HG02678 (cell line): Measurements from ENCODE around the gene OR13C4.
"Not testable (repeated sequence)": the region's sequence is repeated elsewhere in the genome, so short reads cannot be mapped to it uniquely, and the experiment has no call there.

ENCODE experiments used
- ATAC-seq: cut with Tn5 transposase; IDR thresholded peaks from one replicate; pipeline ENCODE4 v1.9.1; 2021; ENCODE audit warnings: mild to moderate bottlenecking, moderate library complexity; ENCODE audit not compliant: unreplicated experiment

The OR13C4 gene

DNA sequence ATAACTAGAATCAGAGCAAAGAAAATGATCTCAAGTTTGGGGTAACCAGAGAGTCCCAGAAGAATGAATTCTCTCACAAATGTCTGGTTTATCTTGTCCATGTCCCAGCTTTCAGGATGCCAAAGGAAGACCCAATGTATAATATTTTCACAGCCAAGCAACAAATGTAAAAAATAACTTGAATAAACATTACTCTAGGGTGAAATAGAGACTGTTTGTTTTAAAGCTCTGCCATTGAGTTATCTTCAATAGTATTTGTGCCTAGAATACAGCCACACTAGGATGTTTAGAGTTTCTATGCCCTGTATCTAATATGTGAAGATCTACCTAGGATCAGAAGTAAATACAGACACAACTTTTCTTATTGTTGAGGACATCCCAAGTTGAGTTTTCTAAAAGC lies at the start of gene OR13C4:
Gene OR13C4 (minus strand): TSS at position 101 of the 400 bp plus-strand sequence. CDS start 0 bp downstream, at position 101.
- no peak for ATAC-seq

DNA sequence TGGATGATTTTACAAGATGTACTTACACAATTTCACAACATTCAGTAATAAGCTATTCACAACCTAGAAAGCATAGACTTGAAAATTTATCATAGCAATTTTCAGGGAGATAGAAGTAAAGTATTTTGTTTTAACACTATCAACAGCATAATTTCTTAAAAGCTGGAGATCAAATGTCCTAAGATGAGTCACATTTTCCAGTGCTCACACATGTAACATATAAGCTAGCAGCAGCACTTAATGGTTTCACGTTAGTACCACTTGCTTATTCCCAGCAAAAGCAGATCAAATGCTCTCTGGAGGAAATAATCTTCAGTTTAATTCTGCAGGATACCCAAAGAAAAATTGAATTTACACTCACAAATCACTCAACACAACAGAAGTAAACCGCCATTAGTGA lies 48.4 kb upstream of the OR13C4 start:
- no peak for ATAC-seq

DNA sequence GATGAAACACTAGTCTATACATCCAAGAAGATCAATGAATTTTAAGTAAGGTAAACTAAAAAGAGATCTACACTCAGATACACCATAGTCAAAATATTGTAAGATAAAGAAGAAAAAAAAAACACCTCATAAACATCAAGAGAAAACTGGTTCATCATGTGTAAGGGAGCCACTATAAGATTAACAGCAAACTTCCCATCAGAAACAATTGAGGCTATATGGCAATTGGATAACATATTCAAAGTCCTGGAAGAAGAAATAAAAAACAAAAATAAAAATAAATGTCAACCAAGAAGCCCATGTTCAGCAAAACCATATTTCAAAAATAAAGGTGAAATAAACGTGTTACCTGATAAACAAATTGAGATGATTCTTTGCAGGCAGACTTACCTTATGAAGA lies 45.6 kb upstream of the OR13C4 start:
- no peak for ATAC-seq

DNA sequence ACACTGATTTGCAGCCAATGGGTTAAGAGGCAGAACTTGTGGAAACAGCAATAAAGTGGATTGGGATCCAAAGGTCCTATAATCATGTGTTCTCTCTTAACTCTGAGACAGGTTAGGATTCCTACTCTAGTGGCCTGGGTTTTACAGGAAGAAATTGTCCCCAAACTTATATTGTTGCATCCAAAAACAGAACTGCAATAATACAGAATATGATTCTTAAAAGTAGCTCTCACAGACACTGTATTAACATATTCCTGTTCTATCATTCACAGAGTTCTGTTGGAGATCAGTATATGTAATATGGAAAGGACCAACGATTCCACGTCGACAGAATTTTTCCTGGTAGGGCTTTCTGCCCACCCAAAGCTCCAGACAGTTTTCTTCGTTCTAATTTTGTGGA lies 41.9 kb upstream of the OR13C4 start, which contains the start of gene OR13C8:
Gene OR13C8 (plus strand): TSS at position 301 of the 400 bp plus-strand sequence. CDS start 0 bp downstream, at position 301.
- ATAC-seq, result no peak

DNA sequence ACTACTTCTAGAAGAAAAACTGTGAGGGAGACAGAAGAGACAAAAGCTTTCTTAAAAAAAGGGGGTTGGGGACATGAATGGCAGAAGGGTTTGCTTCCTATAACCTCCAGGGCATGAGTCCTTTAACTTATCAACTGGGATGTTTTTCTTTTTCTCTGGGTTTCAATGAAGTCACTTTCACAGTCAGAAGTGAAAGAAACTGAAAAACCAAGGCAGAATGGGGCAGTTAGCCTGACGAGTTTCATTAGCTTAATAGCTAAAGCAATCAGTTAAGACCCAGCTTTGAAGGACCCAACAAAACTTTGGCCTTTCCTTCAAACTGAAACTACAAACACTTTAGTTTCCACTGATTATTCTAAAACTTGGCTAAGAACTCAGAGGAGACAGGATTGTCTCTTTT lies 37.3 kb upstream of the OR13C4 start:
- no peak for ATAC-seq

DNA sequence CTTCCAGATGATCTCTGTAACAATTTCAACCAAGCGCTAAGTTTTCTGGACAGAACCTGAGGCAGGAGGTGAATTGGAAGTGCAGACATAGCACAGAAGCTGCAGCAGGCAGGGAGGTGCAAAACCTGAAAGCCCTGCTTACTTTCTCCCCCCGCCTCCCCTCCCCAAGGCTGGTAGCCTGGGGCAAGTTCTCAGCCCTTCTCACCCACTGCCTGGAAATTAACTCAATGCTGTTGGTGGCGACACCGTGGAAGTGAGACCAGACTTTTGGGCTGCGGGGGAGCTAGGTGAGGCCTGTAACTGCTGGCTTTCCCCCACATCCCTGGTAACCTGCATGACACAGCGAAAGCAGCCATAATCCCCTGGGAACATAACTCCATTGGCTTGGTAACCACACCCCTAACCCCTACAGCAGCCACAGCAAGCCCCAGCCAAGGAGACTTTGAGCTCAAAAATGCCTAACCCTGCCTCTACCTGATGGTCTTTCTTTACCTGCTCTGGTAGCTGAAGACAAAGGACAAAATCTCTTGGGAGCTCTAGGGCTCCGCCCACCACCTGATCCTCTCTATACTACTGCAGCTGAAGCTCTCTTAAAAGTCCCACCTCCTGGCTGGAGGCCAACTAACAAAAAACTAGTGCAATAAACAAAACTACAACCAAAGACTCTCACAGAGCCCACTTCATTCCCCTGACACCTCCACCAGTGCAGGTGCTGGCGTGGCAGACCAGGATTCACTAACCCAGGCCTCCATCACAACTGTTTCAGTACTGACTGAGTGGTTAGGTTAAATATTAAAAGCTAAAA lies 30.0 kb upstream of the OR13C4 start:
- ATAC-seq, result no peak

DNA sequence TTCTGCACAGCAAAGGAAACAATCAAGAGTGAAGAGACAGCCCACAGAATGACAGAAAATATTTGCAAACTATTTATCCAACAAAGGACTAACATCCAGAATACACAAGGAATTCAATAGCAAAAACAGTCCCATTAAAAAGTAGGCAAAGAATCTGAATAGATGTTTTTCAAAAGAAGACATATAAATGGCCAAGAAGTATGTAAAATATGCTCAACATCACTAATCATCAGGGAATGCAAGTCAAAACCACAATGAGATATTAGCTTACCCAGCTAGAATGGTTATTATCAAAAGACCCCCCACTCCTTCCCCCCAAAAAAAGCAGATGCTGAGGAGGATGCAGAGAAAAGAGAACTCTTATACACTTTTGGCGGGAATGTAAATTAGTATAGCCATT lies 28.5 kb upstream of the OR13C4 start:
- ATAC-seq, result no peak

DNA sequence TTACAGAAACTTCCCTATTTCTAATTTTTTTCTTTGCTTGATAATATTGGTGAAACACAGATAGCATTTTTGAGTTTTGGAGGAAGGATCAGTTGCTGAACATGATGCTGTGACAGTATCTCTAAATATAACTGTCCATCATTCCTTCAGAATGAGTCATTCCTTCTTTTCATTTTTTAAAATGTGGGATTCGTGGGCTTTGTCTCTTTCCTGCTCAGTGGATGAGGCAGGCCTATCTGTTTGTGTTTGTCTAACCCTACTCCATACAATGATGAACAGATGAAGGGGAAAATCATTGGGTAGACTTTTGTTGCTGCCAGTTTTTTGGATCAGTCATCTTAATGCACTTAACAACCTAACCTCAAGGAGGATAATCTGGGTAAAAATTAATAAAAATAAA lies 26.3 kb upstream of the OR13C4 start:
- no peak for ATAC-seq

DNA sequence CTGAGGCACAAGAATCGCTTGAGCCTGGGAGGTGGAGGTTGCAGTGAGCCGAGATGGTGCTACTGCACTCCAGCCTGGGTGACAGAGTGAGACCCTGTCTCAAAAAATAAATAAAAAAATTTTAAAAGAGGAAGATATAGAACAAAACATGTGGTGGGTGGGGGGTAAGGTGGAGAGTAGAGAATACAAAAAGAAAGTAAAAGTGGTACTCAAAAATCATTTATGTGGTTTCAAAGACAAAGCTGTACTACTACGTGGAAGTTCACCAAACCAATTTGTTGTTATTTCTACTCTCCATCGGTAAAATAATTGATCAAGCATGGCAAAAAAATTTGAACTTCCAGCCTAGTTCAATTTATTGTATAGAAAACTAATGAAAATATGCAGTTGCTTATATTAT lies 17.6 kb upstream of the OR13C4 start:
- no peak for ATAC-seq

DNA sequence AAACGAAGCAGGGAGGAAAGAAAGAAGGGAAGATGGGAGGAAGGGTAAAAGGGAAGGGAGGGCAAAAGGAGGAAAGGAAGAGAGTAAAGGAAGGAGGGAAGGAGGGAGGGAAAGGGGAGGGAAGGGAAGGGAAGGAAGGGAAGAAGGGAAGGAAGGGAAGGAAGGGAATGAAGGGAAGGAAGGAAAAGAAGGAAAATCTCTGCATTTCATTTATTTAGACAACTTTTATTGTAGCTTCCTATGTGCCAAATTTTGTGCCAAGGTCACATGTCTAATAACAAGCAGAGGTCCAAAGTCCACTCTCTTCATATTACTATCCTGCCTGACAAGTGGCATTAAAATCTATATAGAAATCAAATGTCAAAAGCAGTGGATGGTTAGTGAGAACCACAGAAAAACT lies 12.3 kb upstream of the OR13C4 start:
- ATAC-seq, result no peak

DNA sequence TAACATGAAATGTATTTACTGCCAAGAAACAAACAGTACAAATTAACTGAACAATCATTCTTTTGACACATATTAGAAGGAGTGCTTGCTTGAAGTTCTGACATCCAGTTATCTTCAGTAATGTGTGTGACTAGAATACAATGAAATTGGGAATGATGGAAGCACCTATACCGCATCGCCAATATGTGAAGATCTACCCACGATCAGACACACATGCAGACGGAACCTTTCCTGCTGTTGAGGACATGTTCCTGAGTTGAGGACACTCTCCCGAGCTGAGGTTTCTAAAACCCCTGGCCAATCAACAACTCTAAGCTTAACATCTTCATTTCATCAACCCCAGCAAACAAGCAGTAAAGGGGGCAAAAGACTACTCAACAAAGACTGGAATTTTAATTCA lies 9.7 kb upstream of the OR13C4 start, which contains the start of gene OR13C3:
Gene OR13C3 (minus strand): TSS at position 101 of the 400 bp plus-strand sequence. CDS start 133 bp downstream, outside the sequence.
- ATAC-seq, result no peak

DNA sequence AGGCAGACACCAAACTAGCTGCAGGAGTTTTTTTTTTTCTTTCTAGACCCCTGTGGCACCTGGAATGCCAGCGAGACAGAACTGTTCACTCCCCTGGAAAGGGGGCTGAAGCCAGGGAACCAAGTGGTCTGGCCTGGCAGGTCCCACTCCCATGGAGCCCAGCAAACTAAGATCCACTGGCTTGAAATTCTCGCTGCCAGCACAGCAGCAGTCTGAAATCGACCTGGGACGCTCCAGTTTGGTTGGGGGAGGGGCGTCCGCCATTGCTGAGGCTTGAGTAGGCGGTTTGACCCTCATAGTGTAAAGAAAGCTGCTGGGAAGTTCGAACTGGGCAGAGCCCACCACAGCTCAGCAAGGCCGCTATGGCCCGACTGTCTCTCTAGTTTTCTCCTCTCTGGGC lies 6.8 kb downstream of the OR13C4 start:
- ATAC-seq, result not testable (repeated sequence)

DNA sequence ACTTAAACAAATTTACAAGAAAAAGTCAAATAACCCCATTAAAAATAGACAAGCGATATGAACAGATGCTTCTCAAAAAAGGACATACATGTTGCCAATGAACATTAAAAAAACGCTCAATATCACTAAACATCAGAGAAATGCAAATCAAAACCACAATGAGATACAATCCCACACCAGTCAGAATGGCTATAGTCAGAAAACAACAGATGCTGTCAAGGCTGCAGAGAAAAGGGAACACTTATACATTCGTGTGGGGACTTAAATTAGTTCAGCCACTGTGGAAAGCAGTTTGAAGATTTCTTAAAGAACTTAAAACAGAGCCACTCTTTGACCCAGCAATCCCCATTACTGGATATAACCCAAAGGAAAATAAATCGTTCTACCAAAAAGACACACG lies 12.1 kb downstream of the OR13C4 start:
- no peak for ATAC-seq

DNA sequence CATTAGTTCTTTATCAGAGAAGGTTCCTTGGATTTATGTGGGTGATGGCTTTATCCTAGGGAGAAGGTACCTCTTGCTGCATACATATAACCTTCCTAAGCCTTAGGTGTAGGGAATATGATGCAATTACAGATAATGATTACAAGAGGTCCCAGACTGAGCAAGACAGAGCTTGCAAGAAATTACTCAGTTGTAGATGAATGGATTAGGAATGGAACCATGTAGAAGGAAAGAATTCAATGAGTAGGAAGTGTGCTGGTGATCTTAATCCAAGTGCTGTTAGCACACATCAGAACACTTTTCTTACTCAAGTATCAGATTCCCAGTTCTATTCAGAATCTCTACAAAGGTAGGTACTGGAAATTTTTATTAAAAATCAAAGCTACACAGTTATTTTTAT lies 20.4 kb downstream of the OR13C4 start:
- no peak for ATAC-seq

DNA sequence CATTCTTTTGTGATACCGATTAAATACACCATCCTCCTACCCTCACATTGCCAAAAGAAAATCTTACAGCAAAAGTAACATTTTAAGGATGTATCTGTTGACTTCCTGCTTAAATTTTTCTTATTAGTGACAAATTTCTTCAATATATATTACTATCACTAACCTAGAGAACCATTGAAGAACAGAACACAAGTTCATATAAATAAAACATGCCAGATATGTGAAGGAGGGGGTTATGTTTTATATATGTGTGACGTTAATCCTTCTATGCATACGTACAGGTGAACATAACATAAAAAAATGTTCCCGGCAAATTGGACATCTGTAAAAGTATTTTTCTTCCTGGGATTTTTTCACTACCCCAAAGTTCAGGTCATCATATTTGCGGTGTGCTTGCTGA lies 23.0 kb downstream of the OR13C4 start, which contains the start of gene OR13F1:
Gene OR13F1 (plus strand): TSS at position 301 of the 400 bp plus-strand sequence. CDS start 0 bp downstream, at position 301.
- no peak for ATAC-seq

DNA sequence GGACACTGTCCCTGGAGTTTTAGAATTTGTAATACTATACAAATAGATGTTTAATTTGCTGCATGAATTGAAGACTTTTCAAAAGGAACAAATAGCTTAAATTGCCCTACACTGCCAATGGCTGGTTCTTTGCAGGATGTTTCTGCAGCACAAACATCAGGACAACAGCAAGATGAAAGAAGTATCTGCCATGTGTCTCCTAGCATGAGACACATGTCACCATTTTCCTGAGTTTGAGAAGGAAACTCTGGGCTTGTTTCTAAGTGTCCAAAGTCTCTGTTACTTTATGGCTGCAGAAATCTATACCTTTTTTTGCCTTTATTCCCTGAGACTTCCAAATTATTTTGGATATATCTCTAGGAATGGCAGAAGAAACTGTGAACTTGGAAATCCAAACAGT lies 23.6 kb downstream of the OR13C4 start:
- no peak for ATAC-seq

DNA sequence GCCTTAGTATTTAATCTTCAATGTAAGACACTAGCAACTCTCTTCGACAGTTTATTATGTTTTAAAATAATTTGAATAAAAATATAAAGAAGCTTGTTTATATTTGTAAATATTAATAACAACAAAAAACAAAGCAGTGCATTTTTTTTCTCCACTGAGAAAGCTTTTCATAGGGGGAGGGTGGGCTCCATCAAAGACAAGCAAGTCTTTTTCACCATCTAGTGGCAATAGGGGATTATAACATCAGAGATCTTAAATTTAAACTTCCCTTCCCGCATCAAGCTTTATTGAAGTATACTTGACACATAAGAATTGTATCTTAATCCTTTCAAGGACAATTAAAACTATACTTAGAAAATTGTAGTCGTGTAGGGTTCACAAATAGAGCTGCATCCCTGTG lies 32.2 kb downstream of the OR13C4 start:
- no peak for ATAC-seq

DNA sequence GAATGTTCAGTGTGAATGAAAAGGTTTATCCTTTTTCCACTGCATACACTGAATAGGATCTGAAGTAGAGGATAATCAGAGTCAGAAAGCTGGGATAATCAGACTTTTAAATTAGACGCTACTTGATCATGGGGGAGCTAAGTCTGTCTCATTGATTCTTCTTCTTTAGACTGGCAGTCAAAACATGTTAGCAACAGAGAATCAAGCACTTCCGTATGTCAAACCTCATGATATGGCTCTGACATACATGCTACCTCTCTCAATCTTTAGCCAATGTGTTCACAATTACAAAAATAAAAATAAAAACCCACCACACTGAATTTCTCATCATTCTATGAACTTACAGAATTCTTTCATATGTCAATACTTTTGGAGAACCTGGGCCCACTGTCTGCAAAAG lies 42.0 kb downstream of the OR13C4 start:
- ATAC-seq, result no peak

DNA sequence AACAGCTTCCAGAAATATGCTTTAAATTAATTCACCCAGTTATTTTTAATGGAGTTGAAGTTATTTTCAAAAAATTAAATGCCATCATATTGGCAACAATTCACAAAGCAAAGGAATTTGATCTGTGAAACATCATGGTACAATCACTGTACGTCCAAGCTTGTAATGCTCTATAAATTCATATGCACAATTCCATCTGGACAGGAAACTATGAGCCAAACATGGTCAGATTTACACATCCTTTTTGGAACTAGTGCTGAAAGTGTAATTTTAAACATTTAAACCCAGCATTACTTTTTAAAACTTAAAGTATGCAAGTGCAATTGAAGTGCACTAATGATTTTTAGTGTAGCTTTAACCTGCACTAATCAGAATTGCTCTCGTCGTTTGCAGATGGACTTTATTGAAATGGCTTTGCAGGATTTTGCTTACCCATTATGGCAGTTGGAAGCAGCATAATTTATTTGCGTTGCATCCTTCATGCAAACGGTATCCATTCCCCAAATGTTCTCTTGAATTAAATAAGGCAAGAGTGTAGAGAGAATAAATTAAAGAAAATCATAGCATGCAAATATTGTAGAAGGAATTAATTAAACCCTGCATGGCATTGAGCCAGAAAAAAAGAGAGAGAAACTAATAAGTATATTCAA lies 44.0 kb downstream of the OR13C4 start:
- no peak for ATAC-seq
